GM23338 (cell line): ENCODE results near the gene PRB3. TPM values are rescaled to one million over a fixed set of nuclear protein-coding genes. Genes with fewer than 3 reads are reported as not detected.

Experiments
- polyA plus RNA-seq: library from polyadenylated mRNA; unstranded; fragments of >200 nt; fragmentation: Nextera tagmentation; extraction: Ambion mirVana; gene quantifications from 2 replicates; pipeline ENCODE4 v1.2.1, GENCODE V29; 2016
- total RNA-seq: library from RNA; depleted of rRNA; stranded (reverse); fragments of >200 nt; shearing (Covaris generic); gene quantifications from 2 replicates; pipeline ENCODE4 v1.2.3, GENCODE V29; 2014; rRNA removed

The PRB3 gene
- total and polyA plus RNA-seq, 2 experiments from 2014 or later, result 3.0 TPM; not detected in 1

Other genes with a start within 250 kb of the PRB3 start
- 6.0 and 8.6 TPM in 2 replicates for gene TAS2R19, start 247.1 kb downstream of the PRB3 start, total RNA-seq
- gene TAS2R19, start 247.1 kb downstream of the PRB3 start, polyA plus RNA-seq, result 0.21 TPM in 1 of 2 replicates, not detected in the other
- gene TAS2R31, start 238.3 kb downstream of the PRB3 start, total RNA-seq, result 6.1 and 12.9 TPM in 2 replicates
- gene TAS2R31, start 238.3 kb downstream of the PRB3 start, polyA plus RNA-seq, result 0.21 TPM in 1 of 2 replicates, not detected in the other
- gene TAS2R46, start 207.4 kb downstream of the PRB3 start, total RNA-seq, result 1.0 and 5.0 TPM in 2 replicates
- gene TAS2R46, start 207.4 kb downstream of the PRB3 start, polyA plus RNA-seq, result 0.45 and 0.49 TPM in 2 replicates
- gene TAS2R43, start 177.4 kb downstream of the PRB3 start, total RNA-seq, result 2.6 and 2.7 TPM in 2 replicates
- not detected in 2 replicates for gene TAS2R43, start 177.4 kb downstream of the PRB3 start, polyA plus RNA-seq
- gene TAS2R30, start 135.1 kb downstream of the PRB3 start, total RNA-seq, result 9.7 and 13.7 TPM in 2 replicates
- 0.39 and 0.80 TPM in 2 replicates for gene TAS2R30, start 135.1 kb downstream of the PRB3 start, polyA plus RNA-seq
- 9.0 and 9.3 TPM in 2 replicates for gene SMIM10L1, start 98.5 kb downstream of the PRB3 start, total RNA-seq
- gene SMIM10L1, start 98.5 kb downstream of the PRB3 start, polyA plus RNA-seq, result 22.0 and 22.6 TPM in 2 replicates
- 0.38 TPM in 1 of 2 replicates, not detected in the other for gene TAS2R42, start 82.8 kb downstream of the PRB3 start, total RNA-seq
- gene TAS2R42, start 82.8 kb downstream of the PRB3 start, polyA plus RNA-seq, result not detected in 2 replicates
- not detected in 2 replicates for gene PRB4, start 40.7 kb upstream of the PRB3 start, total RNA-seq
- not detected in 2 replicates for gene PRB4, start 40.7 kb upstream of the PRB3 start, polyA plus RNA-seq
- not detected in 2 replicates for gene PRB2, start 125.9 kb upstream of the PRB3 start, total RNA-seq
- not detected in 2 replicates for gene PRB2, start 125.9 kb upstream of the PRB3 start, polyA plus RNA-seq